VCaP (cell line): ENCODE measurements around the gene ALAD.
"Not testable (repeated sequence)": the region's sequence is repeated elsewhere in the genome, so short reads cannot be mapped to it uniquely, and the experiment has no call there.

ENCODE experiments used
- H3K27ac ChIP-seq: fragments of 450-650 bp; 2 replicates; pipeline ENCODE4 v1.5.1; 2017
- CTCF ChIP-seq: fragments of 450-650 bp; conservative IDR thresholded peaks from 2 replicates; pipeline ENCODE4 v1.5.1; 2017; ENCODE audit warnings: mild to moderate bottlenecking, moderate library complexity

Gene ALAD

GRCh38 chr9:113387560-113388230 lies 13.4 kb downstream of the ALAD start:
- no peak for TF ChIP-seq CTCF
- H3K27ac ChIP-seq, result peak overlapping the region; percentile 71

GRCh38 chr9:113386571-113387393 lies 14.3 kb downstream of the ALAD start:
- peak overlapping the region; percentile 71 for H3K27ac ChIP-seq
- no peak for TF ChIP-seq CTCF

GRCh38 chr9:113381909-113382411 lies 19.1 kb downstream of the ALAD start:
- peak overlapping the region; percentile 77 for H3K27ac ChIP-seq

GRCh38 chr9:113381441-113381840 lies 19.6 kb downstream of the ALAD start:
- H3K27ac ChIP-seq, result peak overlapping the region; percentile 77

More at GRCh38 chr9:113381909-113382411, 19.1 kb downstream of the ALAD start:
- TF ChIP-seq CTCF, result no peak

- peak overlapping the region; percentile 77; the same call in 1 of the 2 replicates for H3K27ac ChIP-seq
- no peak for TF ChIP-seq CTCF
These were observed 20.2 kb downstream of the ALAD start for GRCh38 chr9:113380869-113381378.

- not testable (repeated sequence) for H3K27ac ChIP-seq
These were observed 21.3 kb downstream of the ALAD start for GRCh38 chr9:113379829-113380210.

- not testable (repeated sequence) for H3K27ac ChIP-seq
These were observed 21.8 kb downstream of the ALAD start for GRCh38 chr9:113379094-113379828.

GRCh38 chr9:113376634-113377567 lies 24.2 kb downstream of the ALAD start, which contains the start of gene HDHD3:
Gene HDHD3, minus strand, starts transcription at chr9:113376986. Its CDS starts 2,632 bp downstream, at chr9:113374354.
- no peak for TF ChIP-seq CTCF
- H3K27ac ChIP-seq, result peak within 1 kb of the TSS; percentile 86
